Omental fat pad (tissue), 4 donors: Measurements from ENCODE around the gene ORC4. TPM values are rescaled to one million over a fixed set of nuclear protein-coding genes. Genes with fewer than 3 reads are reported as not detected.
"Not testable (repeated sequence)": the region's sequence is repeated elsewhere in the genome, so short reads cannot be mapped to it uniquely, and the experiment has no call there.

Source experiments
- ATAC-seq: fragments of 150-250 bp; one replicate; pipeline ENCODE4 v1.9.1; 2016; ENCODE audit warnings: mild to moderate bottlenecking, moderate library complexity; ENCODE audit not compliant: low FRiP score
- DNase-seq: peaks from one replicate; pipeline ENCODE4 v3.0.0-alpha.2; 2019; ENCODE audit warnings: low spot score
- CTCF ChIP-seq, 3 donors: fragments of 450-650 bp; IDR thresholded peaks; one replicate each; pipeline ENCODE4 v1.5.1; 2016 to 2017; ENCODE audit warnings: antibody characterized with exemption in 3 of 3, mild to moderate bottlenecking in 3 of 3, moderate library complexity in 2 of 3
- total RNA-seq, 4 donors: library from RNA; depleted of rRNA; stranded (reverse); fragments of >200 nt; gene quantifications; one replicate each; pipeline ENCODE4 v1.1.0, GENCODE V29; 2016

Gene ORC4
- total RNA-seq, 4 donors from 2014 or later: 30.1 to 54.5 (median 37.3) TPM

GRCh38 chr2:148000095-148000494 is 20.4 kb downstream of the ORC4 start:
- ATAC-seq (no peak), DNase-seq (no peak)
- TF ChIP-seq CTCF (IDR thresholded peaks at IDR 0.05): no peak

DNA sequence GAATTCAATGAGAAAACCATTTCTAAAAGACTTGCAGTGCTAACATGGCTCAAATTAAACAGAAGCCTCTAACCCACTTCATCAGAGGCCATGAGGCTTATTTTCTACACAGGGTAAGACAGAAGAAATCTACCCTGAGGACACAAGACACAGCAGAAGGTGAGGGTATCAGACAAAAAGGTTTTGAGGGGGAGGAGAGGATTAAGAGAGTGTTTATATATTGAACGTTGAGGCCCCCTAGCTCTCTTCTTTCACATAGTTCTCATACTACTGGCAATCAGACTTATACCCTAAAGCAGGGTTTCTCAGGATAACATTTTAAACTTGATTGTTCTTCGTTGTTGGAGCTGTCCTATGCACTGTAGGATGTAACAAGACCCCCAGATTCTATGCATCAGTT is 21.4 kb downstream of the ORC4 start:
- ATAC-seq: no peak
- TF ChIP-seq CTCF (IDR thresholded peaks at IDR 0.05): no peak
- no peak for DNase-seq

DNA sequence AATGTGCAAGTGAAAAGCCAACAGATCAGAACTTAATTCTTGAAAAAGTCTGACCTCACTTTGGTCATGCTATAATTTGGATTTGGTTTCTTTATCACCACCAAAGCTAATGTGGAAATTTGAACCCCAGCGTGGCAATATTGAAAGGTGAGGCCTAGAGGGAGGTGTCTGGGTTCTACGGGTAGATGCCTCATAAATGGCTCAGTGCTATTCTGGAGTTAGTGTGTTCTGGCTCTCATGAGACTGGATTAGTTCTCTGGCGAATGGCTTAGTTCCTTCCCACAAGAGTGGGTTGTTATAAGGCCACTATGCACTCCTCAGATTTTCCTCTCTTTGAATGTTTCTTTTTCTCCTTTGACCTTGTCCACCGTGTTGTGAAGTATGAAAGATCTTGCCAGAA is 22.3 kb downstream of the ORC4 start:
- ATAC-seq (no peak), DNase-seq (no peak)
- TF ChIP-seq CTCF (IDR thresholded peaks at IDR 0.05): no peak

GRCh38 chr2:147996828-147997227 is 23.7 kb downstream of the ORC4 start:
- ATAC-seq (no peak), DNase-seq (no peak)
- no peak for TF ChIP-seq CTCF (IDR thresholded peaks at IDR 0.05)

GRCh38 chr2:147994965-147995364 is 25.6 kb downstream of the ORC4 start:
- not testable (repeated sequence) for DNase-seq, ATAC-seq

DNA sequence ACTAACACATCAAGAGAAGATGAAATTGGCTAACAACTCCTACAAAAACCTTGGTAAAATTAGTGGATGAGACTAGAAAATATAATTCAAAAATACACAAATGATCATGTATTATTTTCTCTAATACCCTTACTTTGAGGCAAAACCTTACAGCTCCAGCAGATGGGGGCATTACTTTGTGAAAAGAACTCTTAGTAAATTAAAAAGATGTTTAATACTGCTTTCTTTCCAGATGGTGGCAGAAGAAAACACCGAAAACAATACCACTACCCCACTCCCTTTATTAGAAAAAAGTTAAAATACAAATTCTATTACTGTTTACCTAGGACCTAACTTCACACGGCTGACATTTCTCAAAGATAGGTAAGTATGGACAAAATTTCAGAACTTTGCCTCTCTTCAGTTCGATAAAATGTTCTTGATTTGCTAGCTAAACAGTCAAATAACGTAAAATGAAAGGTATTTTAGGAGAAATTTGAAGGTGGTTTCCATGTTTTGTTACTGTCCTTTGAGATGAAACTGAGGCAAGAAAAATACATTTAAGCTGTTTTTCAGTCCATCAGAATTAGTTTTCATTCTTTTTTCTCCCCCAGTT is 30.6 kb downstream of the ORC4 start:
- no peak for DNase-seq
- ATAC-seq: no peak
- TF ChIP-seq CTCF (IDR thresholded peaks at IDR 0.05): no peak

DNA sequence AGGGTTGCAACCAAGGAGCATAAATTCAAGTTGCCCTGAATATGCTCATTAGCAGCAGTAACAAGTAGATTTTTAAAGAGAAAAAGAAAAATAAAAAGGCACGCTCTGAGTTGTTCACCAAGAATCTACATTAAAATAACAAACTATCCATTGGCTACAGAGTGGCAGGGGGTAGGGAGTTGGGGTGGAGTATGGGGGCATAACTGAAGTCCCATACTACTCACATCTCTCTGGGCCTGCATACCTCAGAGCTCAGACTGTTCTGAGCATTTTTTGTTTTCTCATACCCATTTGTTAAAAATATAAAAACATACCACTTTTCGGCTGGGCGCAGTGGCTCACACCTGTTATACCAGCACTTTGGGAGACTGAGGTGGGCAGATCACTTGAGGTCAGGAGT is 31.4 kb downstream of the ORC4 start:
- DNase-seq (no peak), ATAC-seq (no peak)
- no peak for TF ChIP-seq CTCF (IDR thresholded peaks at IDR 0.05)
